SK-N-SH (cell line): ENCODE measurements around the gene AGAP1. TPM values are rescaled to one million over a fixed set of nuclear protein-coding genes. Genes with fewer than 3 reads are reported as not detected.

Experiments used
- CTCF ChIA-PET: fragments of 300-600, 350-600 bp; formaldehyde crosslinking; extraction: SDS; loops from one replicate; lab custom pipeline; 2021; lab: Yijun Ruan, JAX
- POLR2A ChIA-PET: fragments of 350-600 bp; sonication (Branson Sonifier 250); formaldehyde crosslinking; extraction: SDS; loops from one replicate; lab custom pipeline; 2020; ENCODE audit warnings: antibody characterized with exemption, inconsistent platforms; lab: Yijun Ruan, JAX
- DNase-seq: peaks from one replicate; pipeline ENCODE4 v3.0.0; 2012
- H2AFZ ChIP-seq: fragments of 200-600 bp; sonication (generic); 2 replicates; pipeline ENCODE4 v1.8.1; 2016; ENCODE audit warnings: antibody characterized with exemption, mild to moderate bottlenecking, low read depth
- H3F3A ChIP-seq: fragments of 200-600 bp; sonication (generic); replicated peaks from 2 replicates; pipeline ENCODE3; 2016; ENCODE audit warnings: antibody characterized with exemption, mild to moderate bottlenecking; ENCODE audit not compliant: insufficient read depth
- H3K27ac ChIP-seq, 2 experiments: fragments of 200-500 bp in 1 of 2; fragments of 200-600 bp in 1 of 2; sonication (Bioruptor generic) in 1 of 2; sonication (generic), shearing (Covaris generic) in 1 of 2; 2 replicates each; pipeline versions ENCODE4 v1.5.1 to v1.6.1; 2014 to 2016; ENCODE audit warnings: low read depth in 2 of 2, inconsistent platforms in 1 of 2, low read length in 1 of 2, mild to moderate bottlenecking in 1 of 2, mixed read lengths in 1 of 2
- H3K27me3 ChIP-seq: fragments of 200-600 bp; sonication (generic), shearing (Covaris generic); 2 replicates; pipeline ENCODE4 v1.6.1; 2016; ENCODE audit warnings: mixed run types; ENCODE audit not compliant: insufficient read depth
- H3K36me3 ChIP-seq, 2 experiments: fragments of 200-500 bp in 1 of 2; fragments of 200-600 bp in 1 of 2; sonication (Bioruptor generic) in 1 of 2; sonication (generic) in 1 of 2; replicated peaks in 1 of 2; 2 replicates each; pipeline versions ENCODE3 to v1.5.1; 2014 to 2016; ENCODE audit warnings: low read length in 1 of 2, mild to moderate bottlenecking in 1 of 2; ENCODE audit not compliant: insufficient read depth in 2 of 2, control insufficient read depth in 1 of 2
- H3K4me1 ChIP-seq, 2 experiments: fragments of 200-500 bp in 1 of 2; fragments of 200-600 bp in 1 of 2; sonication (Bioruptor generic) in 1 of 2; sonication (generic), shearing (Covaris generic) in 1 of 2; 2 replicates each; pipeline versions ENCODE4 v1.5.1 to v1.6.1; 2014 to 2016; ENCODE audit warnings: low read depth in 1 of 2, low read length in 1 of 2, mixed run types in 1 of 2; ENCODE audit not compliant: insufficient read depth in 2 of 2, control insufficient read depth in 1 of 2
- H3K4me2 ChIP-seq: fragments of 200-600 bp; sonication (generic), shearing (Covaris generic); 2 replicates; pipeline ENCODE4 v1.6.1; 2017; ENCODE audit warnings: mixed run types
- H3K4me3 ChIP-seq, 2 experiments: fragments of 200-500 bp in 1 of 2; fragments of 200-600 bp in 1 of 2; sonication (Bioruptor generic) in 1 of 2; sonication (generic), shearing (Covaris generic) in 1 of 2; 2 replicates each; pipeline versions ENCODE4 v1.5.1 to v1.8.1; 2014 to 2016; ENCODE audit warnings: low read depth in 2 of 2, inconsistent platforms in 1 of 2, low read length in 1 of 2, mild to moderate bottlenecking in 1 of 2, mixed read lengths in 1 of 2, moderate library complexity in 1 of 2
- H3K79me2 ChIP-seq: fragments of 200-600 bp; sonication (generic); 2 replicates; pipeline ENCODE4 v1.8.1; 2017; ENCODE audit warnings: mild to moderate bottlenecking; ENCODE audit not compliant: insufficient read depth
- H3K9ac ChIP-seq: fragments of 200-600 bp; sonication (generic); 2 replicates; pipeline ENCODE4 v1.6.1; 2017; ENCODE audit warnings: mixed run types
- H3K9me2 ChIP-seq: fragments of 200-600 bp; sonication (generic); 2 replicates; pipeline ENCODE4 v1.6.1; 2017; ENCODE audit warnings: mixed run types
- H3K9me3 ChIP-seq: fragments of 200-600 bp; sonication (generic); 2 replicates; pipeline ENCODE4 v1.6.1; 2017; ENCODE audit warnings: mixed run types, mild to moderate bottlenecking, moderate library complexity
- H4K20me1 ChIP-seq: fragments of 200-600 bp; sonication (generic); 2 replicates; pipeline ENCODE4 v1.6.1; 2017; ENCODE audit warnings: mild to moderate bottlenecking, mixed run types; ENCODE audit not compliant: insufficient read depth
- CTCF ChIP-seq: fragments of 200-600 bp; sonication (generic); IDR thresholded peaks from 2 replicates; pipeline ENCODE4 v1.6.1; 2017; ENCODE audit warnings: antibody characterized with exemption, mild to moderate bottlenecking, moderate library complexity
- ELF1 ChIP-seq: IDR thresholded peaks from 2 replicates; pipeline ENCODE4 v1.4.0; 2012
- EP300 ChIP-seq, 2 experiments: IDR thresholded peaks; 2 replicates each; pipeline versions ENCODE4 v1.4.0 to v1.6.1; 2012; ENCODE audit warnings: borderline replicate concordance in 1 of 2, low read depth in 1 of 2, low read length in 1 of 2
- EZH2phosphoT487 ChIP-seq: fragments of 200-600 bp; sonication (generic); IDR thresholded peaks from 2 replicates; pipeline ENCODE4 v1.6.1; 2017; ENCODE audit warnings: low read depth, mixed run types, mild to moderate bottlenecking, antibody characterized with exemption, moderate library complexity, borderline replicate concordance
- FOSL2 ChIP-seq: IDR thresholded peaks from 2 replicates; pipeline ENCODE4 v1.4.0; 2012; ENCODE audit warnings: low read depth, mild to moderate bottlenecking, moderate library complexity, borderline replicate concordance
- FOXJ3 ChIP-seq: sonication (generic); formaldehyde crosslinking; IDR thresholded peaks from 2 replicates; pipeline ENCODE4 v1.5.1; 2020; ENCODE audit warnings: mild to moderate bottlenecking, missing genetic modification reagents
- FOXM1 ChIP-seq: IDR thresholded peaks from 2 replicates; pipeline ENCODE4 v1.4.0; 2012; ENCODE audit warnings: low read depth, mild to moderate bottlenecking
- GABPA ChIP-seq: IDR thresholded peaks from 2 replicates; pipeline ENCODE4 v1.4.0; 2012; ENCODE audit warnings: low read depth, mild to moderate bottlenecking
- GATA2 ChIP-seq: sonication (generic); formaldehyde crosslinking; IDR thresholded peaks from 2 replicates; pipeline ENCODE4 v1.5.0; 2020; ENCODE audit warnings: mild to moderate bottlenecking, missing genetic modification reagents
- MAX ChIP-seq: IDR thresholded peaks from 2 replicates; pipeline ENCODE4 v1.4.0; 2012; ENCODE audit warnings: low read depth
- MEF2A ChIP-seq: IDR thresholded peaks from 2 replicates; pipeline ENCODE4 v1.4.0; 2012; ENCODE audit warnings: low read depth, borderline replicate concordance
- MXI1 ChIP-seq: IDR thresholded peaks from 2 replicates; pipeline ENCODE4 v1.6.1; 2012; ENCODE audit warnings: mild to moderate bottlenecking, low read depth, low read length, improper control_type of control experiment
- PBX3 ChIP-seq: IDR thresholded peaks from 2 replicates; pipeline ENCODE4; 2012
- RAD21 ChIP-seq: IDR thresholded peaks from 2 replicates; pipeline ENCODE4 v1.6.1; 2012; ENCODE audit warnings: mild to moderate bottlenecking, low read length
- RFX5 ChIP-seq: IDR thresholded peaks from 2 replicates; pipeline ENCODE4 v1.6.1; 2012; ENCODE audit warnings: mild to moderate bottlenecking, improper control_type of control experiment, low read length
- TAF1 ChIP-seq: IDR thresholded peaks from 2 replicates; pipeline ENCODE4 v1.6.1; 2012; ENCODE audit warnings: low read depth, mild to moderate bottlenecking, low read length, moderate library complexity, borderline replicate concordance
- TCF12 ChIP-seq: IDR thresholded peaks from 2 replicates; pipeline ENCODE4 v1.4.0; 2012
- YY1 ChIP-seq: IDR thresholded peaks from 2 replicates; pipeline ENCODE4 v1.4.0; 2012; ENCODE audit warnings: low read depth, mild to moderate bottlenecking
- ZBTB33 ChIP-seq: IDR thresholded peaks from 2 replicates; pipeline ENCODE4 v1.4.0; 2012; ENCODE audit warnings: low read depth, borderline replicate concordance
- WGBS: methylation state at CpG from one replicate; pipeline ENCODE4 v1.1.6; 2017; ENCODE audit warnings: low lambda C conversion rate; 5-methylcytosine and 5-hydroxymethylcytosine counted together
- polyA plus RNA-seq, 3 experiments: library from polyadenylated mRNA; depleted of rRNA; stranded (reverse); fragments of >200 nt; gene quantifications; 2 replicates each; pipeline ENCODE4 v1.2.3, GENCODE V29; 2012

The AGAP1 gene
- polyA plus RNA-seq, 1 of the 3 experiments (the other 2 are of a cell fraction) = 8.8 TPM

- TF ChIP-seq TAF1 = no peak
- TF ChIP-seq EP300 (IDR thresholded peaks at IDR 0.05; ENCODE audit: borderline replicate concordance in 1 of 2, low read depth in 1 of 2, low read length in 1 of 2) = peak in 1 of 2 experiments; percentile 22; a peak in 1 of 4 replicates
- TF ChIP-seq MEF2A = no peak
- 0 out of 2 replicates have a peak, but pooled peaks have one; percentile 13 for TF ChIP-seq RAD21
- no peak; the same call in 1 of the 2 replicates for TF ChIP-seq RFX5
- no peak for TF ChIP-seq GABPA
- TF ChIP-seq TCF12 = peak; percentile 9; the same call in 1 of the 2 replicates
- TF ChIP-seq MAX = peak; percentile 68; the same call in 1 of the 2 replicates
- TF ChIP-seq EZH2phosphoT487 = no peak
Measured at GRCh38 chr2:235666213-235666781, 172.5 kb downstream of the AGAP1 start (continued).

GRCh38 chr2:235668782-235669181, 174.9 kb downstream of the AGAP1 start:
- ChIA-PET POLR2A (no interaction called here), CTCF (interaction anchor here (0.6 to 2.9 kb wide), 7 partner anchors 15 to 79 kb away, joined by 3 to 16 read pairs (median 3); no protein-coding TSS in a partner anchor)
- peaks cover 47% of the 10 kb centered on the region for H4K20me1 ChIP-seq
- no peak overlapping the region; a peak in 1 of 4 replicates for H3K27ac ChIP-seq
- H3K79me2 ChIP-seq = no peaks in the 10 kb centered on the region; the same call in 1 of the 2 replicates
- H3K9me2 ChIP-seq = no peaks in the 10 kb centered on the region
- WGBS = 93% methylated on average over 4 of the region's 4 CpGs
- H3F3A ChIP-seq = peaks cover 4% of the 10 kb centered on the region
- no peak overlapping the region for H3K4me2 ChIP-seq
- H3K36me3 ChIP-seq = no peaks in the 10 kb centered on the region
- no peak for DNase-seq
- TF ChIP-seq GATA2 (no peak), PBX3 (no peak), FOSL2 (no peak), RAD21 (no peak), FOXJ3 (CRISPR knock-in tag) (no peak)
- H3K27me3 ChIP-seq = no peaks in the 10 kb centered on the region
- no peak overlapping the region for H3K4me3 ChIP-seq
- H3K4me1 ChIP-seq = peaks cover 6 to 31% of the 10 kb centered on the region in 2 experiments; a peak in 3 of 4 replicates
- H3K9me3 ChIP-seq = no peaks in the 10 kb centered on the region
- H3K9ac ChIP-seq = no peak overlapping the region
- no peak overlapping the region for H2AFZ ChIP-seq

- Histone ChIP-seq H3K27me3 (no peaks in the 10 kb centered on the region), H3K27ac (peak overlapping the region in 1 of 2 experiments; percentile 47; a peak in 1 of 4 replicates), H3F3A (peaks cover 4% of the 10 kb centered on the region), H3K4me2 (no peak overlapping the region; the same call in 1 of the 2 replicates), H3K36me3 (no peaks in the 10 kb centered on the region), H3K79me2 (no peaks in the 10 kb centered on the region; the same call in 1 of the 2 replicates), H3K9ac (no peak overlapping the region), H3K9me2 (no peaks in the 10 kb centered on the region), H3K4me1 (peaks cover 6 to 36% of the 10 kb centered on the region in 2 experiments; a peak in 3 of 4 replicates), H4K20me1 (peaks cover 52% of the 10 kb centered on the region), H3K4me3 (peak overlapping the region in 1 of 2 experiments; percentile 61; a peak in 3 of 4 replicates), H3K9me3 (no peaks in the 10 kb centered on the region), H2AFZ (no peak overlapping the region)
- POLR2A ChIA-PET = no interaction called here
- 17% methylated on average over 4 of the region's 77 CpGs for WGBS
- DNase-seq = peak; percentile 90
- CTCF ChIA-PET = interaction anchor here (0.9 to 6.0 kb wide), 14 partner anchors 8 to 94 kb away, joined by 3 to 121 read pairs (median 5); no protein-coding TSS in a partner anchor
- TF ChIP-seq ZBTB33 (no peak), MXI1 (no peak), FOSL2 (no peak), FOXJ3 (CRISPR knock-in tag) (no peak), YY1 (no peak), ELF1 (no peak), EP300 (IDR thresholded peaks at IDR 0.05; ENCODE audit: borderline replicate concordance in 1 of 2, low read depth in 1 of 2, low read length in 1 of 2) (no peak), RFX5 (no peak), MEF2A (no peak), FOXM1 (no peak), TAF1 (no peak), CTCF (no peak)
Measured at GRCh38 chr2:235669269-235669831, 175.5 kb downstream of the AGAP1 start.
